Measurements from ENCODE around the gene APMAP. TPM values are rescaled to one million over a fixed set of nuclear protein-coding genes. Genes with fewer than 3 reads are reported as not detected.

The APMAP gene
- total and polyA plus RNA-seq, 4 donors = 89.8 to 122 (median 109) TPM

- no peak overlapping the region for H3K4me3 ChIP-seq (ENCODE audit: low read depth, low read length)
- H3K4me1 ChIP-seq (ENCODE audit: control insufficient read depth, insufficient read depth, low read length) = peaks cover 7% of the 10 kb centered on the region
- H3K27me3 ChIP-seq (ENCODE audit: control insufficient read depth, insufficient read depth, low read length) = no peaks in the 10 kb centered on the region
- DNase-seq (ENCODE audit: low read depth in 4 of 6, low spot score in 6 of 6) = no peak
- WGBS (ENCODE audit: insufficient coverage) = 56% methylated on average over 4 of the region's 4 CpGs
- H3K9me3 ChIP-seq (ENCODE audit: control insufficient read depth, insufficient read depth, low read length) = no peaks in the 10 kb centered on the region
- H3K36me3 ChIP-seq (ENCODE audit: control insufficient read depth, insufficient read depth, low read length) = no peaks in the 10 kb centered on the region
- H3K27ac ChIP-seq (ENCODE audit: low read depth, low read length) = no peak overlapping the region
Measured at GRCh38 chr20:25000268-25000801, 7.8 kb upstream of the APMAP start.

GRCh38 chr20:24999568-24999967, 7.0 kb upstream of the APMAP start:
- H3K9me3 ChIP-seq (ENCODE audit: control insufficient read depth, insufficient read depth, low read length) = no peaks in the 10 kb centered on the region
- H3K27me3 ChIP-seq (ENCODE audit: control insufficient read depth, insufficient read depth, low read length) = no peaks in the 10 kb centered on the region
- 100% methylated on average over 2 of the region's 4 CpGs for WGBS (ENCODE audit: insufficient coverage)
- no peak for DNase-seq (ENCODE audit: low read depth in 4 of 6, low spot score in 6 of 6)
- no peaks in the 10 kb centered on the region for H3K36me3 ChIP-seq (ENCODE audit: control insufficient read depth, insufficient read depth, low read length)
- no peak overlapping the region for H3K27ac ChIP-seq (ENCODE audit: low read depth, low read length)
- H3K4me1 ChIP-seq (ENCODE audit: control insufficient read depth, insufficient read depth, low read length) = peaks cover 7% of the 10 kb centered on the region
- no peak overlapping the region for H3K4me3 ChIP-seq (ENCODE audit: low read depth, low read length)

- Histone ChIP-seq H3K27me3 (ENCODE audit: control insufficient read depth, insufficient read depth, low read length) (no peaks in the 10 kb centered on the region), H3K4me1 (ENCODE audit: control insufficient read depth, insufficient read depth, low read length) (peaks cover 10% of the 10 kb centered on the region), H3K36me3 (ENCODE audit: control insufficient read depth, insufficient read depth, low read length) (no peaks in the 10 kb centered on the region), H3K9me3 (ENCODE audit: control insufficient read depth, insufficient read depth, low read length) (no peaks in the 10 kb centered on the region), H3K4me3 (ENCODE audit: low read depth, low read length) (no peak overlapping the region), H3K27ac (ENCODE audit: low read depth, low read length) (no peak overlapping the region)
- 86% methylated on average over 9 of the region's 12 CpGs for WGBS (ENCODE audit: insufficient coverage)
- no peak for DNase-seq (ENCODE audit: low read depth in 4 of 6, low spot score in 6 of 6)
Measured at GRCh38 chr20:24998631-24999445, 6.3 kb upstream of the APMAP start.

DNA sequence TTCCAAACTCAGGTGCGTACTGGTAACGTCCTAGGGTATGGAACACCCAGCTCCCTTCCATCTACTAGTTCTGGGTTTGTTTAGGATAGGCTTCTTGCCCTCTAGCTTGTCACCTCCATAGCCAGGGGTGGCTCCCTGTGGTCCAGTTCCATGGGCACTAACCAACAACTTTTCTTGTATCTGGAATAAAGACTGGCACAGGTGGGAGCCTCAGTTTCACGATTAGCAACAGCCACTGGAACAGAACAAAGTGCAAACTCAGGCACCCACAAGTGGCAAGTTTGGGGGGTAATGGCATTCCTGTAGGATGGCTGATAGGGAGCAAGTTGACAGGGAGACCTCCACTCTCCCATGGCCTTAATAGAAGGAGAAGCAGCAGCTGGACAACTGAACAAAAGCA, 5.6 kb upstream of the APMAP start:
- Histone ChIP-seq H3K4me1 (ENCODE audit: control insufficient read depth, insufficient read depth, low read length) (peaks cover 10% of the 10 kb centered on the region), H3K4me3 (ENCODE audit: low read depth, low read length) (no peak overlapping the region), H3K27me3 (ENCODE audit: control insufficient read depth, insufficient read depth, low read length) (no peaks in the 10 kb centered on the region), H3K36me3 (ENCODE audit: control insufficient read depth, insufficient read depth, low read length) (no peaks in the 10 kb centered on the region), H3K27ac (ENCODE audit: low read depth, low read length) (no peak overlapping the region), H3K9me3 (ENCODE audit: control insufficient read depth, insufficient read depth, low read length) (no peaks in the 10 kb centered on the region)
- 60% methylated on average over 1 of the region's 3 CpGs for WGBS (ENCODE audit: insufficient coverage)
- DNase-seq (ENCODE audit: low read depth in 4 of 6, low spot score in 6 of 6) = no peak

GRCh38 chr20:24996449-24997377, 4.2 kb upstream of the APMAP start:
- H3K36me3 ChIP-seq (ENCODE audit: control insufficient read depth, insufficient read depth, low read length) = no peaks in the 10 kb centered on the region
- no peaks in the 10 kb centered on the region for H3K27me3 ChIP-seq (ENCODE audit: control insufficient read depth, insufficient read depth, low read length)
- H3K27ac ChIP-seq (ENCODE audit: low read depth, low read length) = no peak overlapping the region
- H3K9me3 ChIP-seq (ENCODE audit: control insufficient read depth, insufficient read depth, low read length) = no peaks in the 10 kb centered on the region
- peaks cover 14% of the 10 kb centered on the region for H3K4me1 ChIP-seq (ENCODE audit: control insufficient read depth, insufficient read depth, low read length)
- WGBS (ENCODE audit: insufficient coverage) = 93% methylated on average over 5 of the region's 9 CpGs
- no peak overlapping the region for H3K4me3 ChIP-seq (ENCODE audit: low read depth, low read length)
- DNase-seq (ENCODE audit: low read depth in 4 of 6, low spot score in 6 of 6) = no peak

GRCh38 chr20:24995741-24996448, 3.3 kb upstream of the APMAP start:
- no peaks in the 10 kb centered on the region for H3K9me3 ChIP-seq (ENCODE audit: control insufficient read depth, insufficient read depth, low read length)
- no peaks in the 10 kb centered on the region for H3K27me3 ChIP-seq (ENCODE audit: control insufficient read depth, insufficient read depth, low read length)
- no peak overlapping the region for H3K27ac ChIP-seq (ENCODE audit: low read depth, low read length)

GRCh38 chr20:24994470-24995368, 2.2 kb upstream of the APMAP start:
- H3K27me3 ChIP-seq (ENCODE audit: control insufficient read depth, insufficient read depth, low read length) = no peaks in the 10 kb centered on the region
- H3K9me3 ChIP-seq (ENCODE audit: control insufficient read depth, insufficient read depth, low read length) = no peaks in the 10 kb centered on the region
- H3K36me3 ChIP-seq (ENCODE audit: control insufficient read depth, insufficient read depth, low read length) = no peaks in the 10 kb centered on the region
- peak; percentile 83 to 96 (median 86) for DNase-seq (ENCODE audit: low read depth in 4 of 6, low spot score in 6 of 6)
- peak overlapping the region; percentile 17 for H3K27ac ChIP-seq (ENCODE audit: low read depth, low read length)
- WGBS (ENCODE audit: insufficient coverage) = 47% methylated on average over 14 of the region's 20 CpGs
- peaks cover 14% of the 10 kb centered on the region for H3K4me1 ChIP-seq (ENCODE audit: control insufficient read depth, insufficient read depth, low read length)
- H3K4me3 ChIP-seq (ENCODE audit: low read depth, low read length) = peak overlapping the region; percentile 7

More at GRCh38 chr20:24995741-24996448, 3.3 kb upstream of the APMAP start:
- WGBS (ENCODE audit: insufficient coverage) = 73% methylated on average over 3 of the region's 9 CpGs
- peak in 1 of 6 donors; percentile 17 for DNase-seq (ENCODE audit: low read depth in 4 of 6, low spot score in 6 of 6)
- peaks cover 14% of the 10 kb centered on the region for H3K4me1 ChIP-seq (ENCODE audit: control insufficient read depth, insufficient read depth, low read length)
- no peak overlapping the region for H3K4me3 ChIP-seq (ENCODE audit: low read depth, low read length)
- H3K36me3 ChIP-seq (ENCODE audit: control insufficient read depth, insufficient read depth, low read length) = no peaks in the 10 kb centered on the region

GRCh38 chr20:24994186-24994465, 1.6 kb upstream of the APMAP start:
- H3K36me3 ChIP-seq (ENCODE audit: control insufficient read depth, insufficient read depth, low read length) = no peaks in the 10 kb centered on the region
- DNase-seq (ENCODE audit: low read depth in 4 of 6, low spot score in 6 of 6) = peak in 1 of 6 donors; percentile 8
- H3K27ac ChIP-seq (ENCODE audit: low read depth, low read length) = no peak overlapping the region
- H3K4me3 ChIP-seq (ENCODE audit: low read depth, low read length) = no peak overlapping the region
- H3K4me1 ChIP-seq (ENCODE audit: control insufficient read depth, insufficient read depth, low read length) = peaks cover 14% of the 10 kb centered on the region
- H3K27me3 ChIP-seq (ENCODE audit: control insufficient read depth, insufficient read depth, low read length) = no peaks in the 10 kb centered on the region
- H3K9me3 ChIP-seq (ENCODE audit: control insufficient read depth, insufficient read depth, low read length) = no peaks in the 10 kb centered on the region
- 80% methylated on average over 1 of the region's 1 CpG for WGBS (ENCODE audit: insufficient coverage)
